Activated CD8-positive, alpha-beta memory T cell treated with anti-CD3 and anti-CD28 coated beads, Interleukin-2, amount 10 ng/mL, durations not matched to agents 7 days and 5 days (primary cell): Measurements from ENCODE around the gene USP7. TPM values are rescaled to one million over a fixed set of nuclear protein-coding genes. Genes with fewer than 3 reads are reported as not detected.
"Not testable (repeated sequence)": the region's sequence is repeated elsewhere in the genome, so short reads cannot be mapped to it uniquely, and the experiment has no call there.

Experiments
- ATAC-seq: fragments of 150-1000 bp; cut with Tn5 transposase; one replicate; pipeline ENCODE4 v1.10.0; 2021; ENCODE audit warnings: moderate library complexity
- CTCF ChIA-PET: fragments of 350-600 bp; sonication (Branson Sonifier 250); formaldehyde crosslinking; loops from one replicate; lab custom pipeline; 2021; ENCODE audit warnings: antibody characterized with exemption; lab: Charles Lee
- DNase-seq: peaks from one replicate; pipeline ENCODE4 v3.0.0-alpha.2; 2020
- H3K27ac Mint-ChIP-seq: one replicate; pipeline ENCODE4 v1.8.0; 2021; ENCODE audit warnings: mild to moderate bottlenecking, mixed read lengths
- H3K27me3 Mint-ChIP-seq: one replicate; pipeline ENCODE4 v1.8.0; 2021; ENCODE audit warnings: mixed read lengths
- H3K36me3 Mint-ChIP-seq: one replicate; pipeline ENCODE4 v1.8.0; 2021; ENCODE audit warnings: mild to moderate bottlenecking, mixed read lengths
- H3K4me1 Mint-ChIP-seq: one replicate; pipeline ENCODE4 v1.8.0; 2021; ENCODE audit warnings: mixed read lengths
- H3K4me3 Mint-ChIP-seq: one replicate; pipeline ENCODE4 v1.8.0; 2021; ENCODE audit warnings: mild to moderate bottlenecking, moderate library complexity, mixed read lengths
- H3K9me3 Mint-ChIP-seq: one replicate; pipeline ENCODE4 v1.8.0; 2022; ENCODE audit warnings: low read depth, mixed read lengths
- total RNA-seq, 2 experiments: library from RNA; stranded (reverse); gene quantifications; one replicate each; pipeline ENCODE4 v1.2.3, GENCODE V29; 2021

The USP7 gene
- total RNA-seq, 2 experiments from 2014 or later, result 159 to 179 TPM

DNA sequence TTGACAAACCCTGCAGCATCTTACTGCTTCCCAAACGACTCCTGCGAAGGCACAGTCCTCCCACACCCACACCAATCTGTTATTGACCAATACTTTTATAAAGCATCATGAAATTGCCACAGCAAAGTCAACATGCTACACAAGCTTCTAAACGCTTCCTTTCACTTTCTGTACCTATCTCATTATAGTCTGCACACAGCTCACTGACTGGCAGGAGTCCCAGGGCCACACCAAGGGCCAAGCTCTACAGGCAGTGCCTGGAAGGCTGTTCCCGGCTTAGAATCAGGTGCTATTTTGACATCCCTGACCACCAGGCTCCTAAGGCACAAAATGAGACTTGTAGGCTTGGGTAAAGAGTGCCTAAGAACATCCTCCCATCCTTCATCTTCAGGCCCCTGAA, 39.5 kb downstream of the USP7 start:
- peak overlapping the region; percentile 62 for H3K27ac Mint-ChIP-seq
- H3K4me3 Mint-ChIP-seq, result no peak overlapping the region
- ATAC-seq (peak; percentile 48), DNase-seq (no peak)
- H3K4me1 Mint-ChIP-seq, result peaks cover 67% of the 10 kb centered on the region
- peaks cover 68% of the 10 kb centered on the region for H3K36me3 Mint-ChIP-seq
- no peaks in the 10 kb centered on the region for H3K9me3 Mint-ChIP-seq
- H3K27me3 Mint-ChIP-seq, result no peaks in the 10 kb centered on the region
- CTCF ChIA-PET, result interaction anchor here (0.9 kb wide), 1 partner anchor 12 kb away, joined by 5 read pairs; no protein-coding TSS in a partner anchor

DNA sequence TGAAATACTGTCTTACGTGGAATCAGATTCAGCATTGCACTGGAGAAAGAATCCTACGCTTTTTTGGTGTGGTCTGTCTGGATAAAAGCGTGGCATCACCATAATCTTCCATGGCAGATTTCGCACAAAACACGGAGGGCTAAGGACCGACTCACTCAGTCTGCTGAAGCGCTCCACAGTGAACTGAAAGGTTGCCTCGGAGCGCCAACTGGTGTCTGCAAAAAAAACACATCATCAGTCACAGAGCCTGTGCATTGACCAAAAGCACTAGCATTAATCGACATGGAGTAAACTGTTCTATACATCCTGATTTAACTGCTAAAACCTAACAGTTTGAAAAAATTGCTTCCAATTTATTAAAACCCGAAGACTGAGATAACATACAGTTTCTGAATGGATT, 40.5 kb downstream of the USP7 start:
- Mint-ChIP-seq H3K27me3 (no peaks in the 10 kb centered on the region), H3K4me3 (no peak overlapping the region), H3K36me3 (peaks cover 66% of the 10 kb centered on the region), H3K27ac (no peak overlapping the region), H3K9me3 (no peaks in the 10 kb centered on the region), H3K4me1 (peaks cover 63% of the 10 kb centered on the region)
- DNase-seq (no peak), ATAC-seq (no peak)
- CTCF ChIA-PET, result interaction anchor here (0.9 to 2.1 kb wide), 2 partner anchors 13 to 86 kb away, joined by 3 to 6 read pairs; no protein-coding TSS in a partner anchor

DNA sequence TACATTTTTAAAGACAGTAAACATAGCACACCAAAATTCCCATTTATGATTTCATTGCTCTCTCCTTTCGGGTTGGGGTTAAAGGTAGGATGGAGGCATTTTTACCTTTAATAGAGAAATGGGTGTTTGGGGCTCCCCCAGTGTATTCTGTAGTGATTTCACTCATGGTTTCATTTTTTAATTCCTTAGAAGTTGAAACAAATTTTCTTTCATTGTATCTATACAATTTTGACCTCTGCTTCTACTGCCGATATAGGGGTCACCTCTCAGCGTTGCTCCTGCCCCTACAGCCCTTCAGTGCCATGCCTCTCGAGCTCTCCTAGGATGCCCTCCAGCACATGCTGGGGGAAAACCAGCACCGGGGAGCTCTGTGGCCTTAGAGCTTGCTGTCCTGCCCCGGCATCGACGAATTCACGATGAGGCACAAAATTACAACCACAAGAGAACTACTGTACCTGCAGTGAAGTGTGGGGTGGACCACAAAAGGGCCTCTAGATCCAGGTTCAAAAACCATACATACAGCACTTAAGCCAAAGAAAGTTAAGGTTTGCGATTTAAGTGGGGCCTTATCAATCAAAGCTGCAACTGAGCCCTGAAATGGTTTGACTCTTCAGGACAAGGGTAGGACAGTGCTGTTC, 42.2 kb downstream of the USP7 start:
- DNase-seq (no peak), ATAC-seq (no peak)
- CTCF ChIA-PET, result interaction anchor here (2.1 kb wide), 1 partner anchor 15 kb away, joined by 6 read pairs; no protein-coding TSS in a partner anchor
- Mint-ChIP-seq H3K4me1 (peaks cover 77% of the 10 kb centered on the region), H3K27ac (peak overlapping the region; percentile 66), H3K4me3 (no peak overlapping the region), H3K9me3 (no peaks in the 10 kb centered on the region), H3K36me3 (peaks cover 70% of the 10 kb centered on the region), H3K27me3 (no peaks in the 10 kb centered on the region)

DNA sequence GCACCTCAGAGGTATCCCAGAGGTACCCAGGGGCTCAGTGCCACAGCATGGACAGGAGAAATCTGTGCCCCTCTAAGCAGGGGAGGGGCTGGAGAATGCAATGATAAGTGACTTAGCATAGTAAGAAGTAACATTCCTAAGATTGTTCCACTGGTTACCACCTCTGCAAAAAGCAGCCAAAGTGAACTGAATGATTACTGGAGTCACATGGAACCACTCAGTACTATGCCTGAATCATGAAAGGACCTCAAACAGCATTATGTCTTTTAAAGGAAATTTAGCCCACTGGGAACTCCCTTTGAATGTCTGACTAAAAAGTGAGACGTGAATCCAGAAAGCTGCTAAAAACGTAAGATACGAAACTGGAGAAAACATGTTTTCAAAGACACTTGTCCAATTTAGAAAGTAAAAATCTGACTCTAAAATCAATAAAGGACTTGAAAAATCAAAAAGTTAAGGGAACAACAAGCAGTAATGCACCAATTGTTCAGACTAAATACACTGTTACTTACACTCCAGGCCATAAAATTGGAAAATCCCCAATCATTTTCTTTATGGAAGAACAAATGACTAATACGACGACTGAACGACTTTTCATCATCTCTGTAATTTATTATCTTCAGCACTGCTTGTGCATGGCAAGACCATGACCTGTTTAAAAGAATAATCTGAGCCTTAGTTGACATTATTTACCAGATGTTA, 42.9 kb downstream of the USP7 start:
- no peaks in the 10 kb centered on the region for H3K27me3 Mint-ChIP-seq
- H3K4me3 Mint-ChIP-seq, result no peak overlapping the region
- peaks cover 71% of the 10 kb centered on the region for H3K36me3 Mint-ChIP-seq
- DNase-seq, result no peak
- H3K27ac Mint-ChIP-seq, result peak overlapping the region; percentile 66
- no peaks in the 10 kb centered on the region for H3K9me3 Mint-ChIP-seq
- CTCF ChIA-PET, result interaction anchor here (1.7 kb wide), 1 partner anchor 15 kb away, joined by 7 read pairs; no protein-coding TSS in a partner anchor
- no peak for ATAC-seq
- H3K4me1 Mint-ChIP-seq, result peaks cover 82% of the 10 kb centered on the region

DNA sequence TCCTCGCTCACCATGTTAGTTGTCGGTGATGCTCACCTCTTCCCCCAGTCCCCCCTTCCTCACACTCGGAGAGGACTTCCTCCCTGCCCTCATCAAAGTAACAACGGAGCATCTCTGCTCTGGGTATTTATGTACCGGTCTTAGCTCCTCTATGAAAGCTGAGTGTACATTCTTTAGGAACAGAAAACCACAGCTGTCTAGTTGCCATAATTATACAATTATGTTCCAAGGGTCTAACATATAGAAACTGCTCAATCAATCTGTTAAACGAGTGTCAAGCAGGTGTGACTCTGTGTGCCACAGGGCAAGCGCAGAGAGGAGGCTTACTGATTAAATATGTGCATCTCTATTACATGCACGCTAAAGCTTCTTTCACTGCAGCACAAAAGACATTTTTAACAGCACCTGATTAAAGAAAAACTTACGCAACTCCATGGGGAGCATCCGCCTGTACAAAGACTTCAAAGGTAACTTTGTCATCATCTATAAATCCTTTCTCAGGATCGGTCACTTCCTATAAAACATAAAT, 43.7 kb downstream of the USP7 start:
- ATAC-seq, result no peak
- Mint-ChIP-seq H3K27ac (peak overlapping the region; percentile 79), H3K27me3 (no peaks in the 10 kb centered on the region), H3K4me3 (no peak overlapping the region), H3K36me3 (peaks cover 70% of the 10 kb centered on the region), H3K4me1 (peaks cover 82% of the 10 kb centered on the region), H3K9me3 (no peaks in the 10 kb centered on the region)
- DNase-seq, result no peak
- CTCF ChIA-PET, result interaction anchor here (1.7 kb wide), 1 partner anchor 16 kb away, joined by 7 read pairs; no protein-coding TSS in a partner anchor

DNA sequence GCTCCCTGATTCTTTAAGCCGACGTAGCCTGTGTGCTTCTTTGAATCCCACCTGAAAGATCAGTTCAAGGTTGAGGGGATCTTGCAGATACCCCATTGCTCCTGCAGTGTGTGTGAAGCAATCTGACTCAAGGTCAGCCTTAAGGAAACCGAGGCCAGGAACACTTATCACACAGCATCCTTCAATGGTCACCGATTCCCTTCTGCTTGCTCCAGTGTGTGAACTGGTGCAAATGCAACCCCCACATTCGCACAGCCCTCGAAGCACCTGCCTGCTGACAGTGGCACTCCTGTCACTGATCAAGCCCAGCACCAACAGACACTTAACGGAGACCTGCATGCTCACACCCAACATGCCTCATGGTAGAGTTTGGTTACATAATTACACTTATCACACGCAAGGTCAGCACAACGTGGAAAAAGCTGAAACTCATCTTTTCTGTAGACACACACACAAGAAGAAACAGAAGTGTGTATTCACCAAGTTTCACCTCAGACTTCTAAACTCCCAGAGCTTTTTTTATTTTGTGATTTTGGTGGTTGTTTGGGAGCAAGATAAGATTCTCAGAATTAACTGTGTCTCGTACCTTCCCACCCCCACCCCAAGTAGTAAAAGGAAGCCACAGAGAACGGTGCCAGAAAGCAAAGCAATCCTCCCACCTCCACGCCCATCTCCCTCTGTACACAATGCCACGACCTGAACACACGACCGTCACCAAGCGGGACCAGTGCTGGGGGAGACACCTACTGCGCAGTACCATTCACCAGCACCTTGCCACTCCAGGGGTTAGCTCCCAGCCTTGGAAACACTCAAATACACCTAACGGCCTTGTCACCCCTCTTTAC, 44.4 kb downstream of the USP7 start:
- H3K27ac Mint-ChIP-seq, result peak overlapping the region; percentile 79
- no peaks in the 10 kb centered on the region for H3K9me3 Mint-ChIP-seq
- CTCF ChIA-PET, result interaction anchor here (1.3 to 1.7 kb wide), 2 partner anchors 17 to 90 kb away, joined by 4 to 7 read pairs; no protein-coding TSS in a partner anchor
- ATAC-seq (no peak), DNase-seq (no peak)
- no peak overlapping the region for H3K4me3 Mint-ChIP-seq
- peaks cover 71% of the 10 kb centered on the region for H3K36me3 Mint-ChIP-seq
- H3K4me1 Mint-ChIP-seq, result peaks cover 79% of the 10 kb centered on the region
- no peaks in the 10 kb centered on the region for H3K27me3 Mint-ChIP-seq

DNA sequence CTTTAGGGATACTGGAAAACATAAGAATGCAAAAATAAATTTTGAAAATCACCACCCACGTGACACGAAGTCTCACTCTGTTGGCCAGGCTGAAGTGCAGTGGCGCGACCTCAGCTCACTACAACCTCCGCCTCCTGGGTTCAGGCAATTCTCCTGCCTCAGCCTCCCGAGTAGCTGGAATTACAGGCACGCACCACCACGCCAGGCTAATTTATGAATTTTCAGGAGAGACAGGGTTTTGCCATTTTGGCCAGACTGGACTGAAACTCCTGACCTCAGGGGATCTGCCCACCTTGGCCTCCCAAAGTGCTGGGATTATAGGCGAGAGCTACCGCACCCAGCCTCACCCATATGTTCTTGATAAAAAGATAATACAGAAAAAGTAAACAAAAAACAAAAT, 46.4 kb downstream of the USP7 start:
- CTCF ChIA-PET, result interaction anchor here (1.6 kb wide), 1 partner anchor 19 kb away, joined by 4 read pairs; no protein-coding TSS in a partner anchor
- not testable (repeated sequence) for H3K9me3 Mint-ChIP-seq, H3K27me3 Mint-ChIP-seq, H3K27ac Mint-ChIP-seq, H3K4me3 Mint-ChIP-seq, ATAC-seq, DNase-seq
- Mint-ChIP-seq H3K4me1 (peaks cover 74% of the 10 kb centered on the region), H3K36me3 (peaks cover 73% of the 10 kb centered on the region)

DNA sequence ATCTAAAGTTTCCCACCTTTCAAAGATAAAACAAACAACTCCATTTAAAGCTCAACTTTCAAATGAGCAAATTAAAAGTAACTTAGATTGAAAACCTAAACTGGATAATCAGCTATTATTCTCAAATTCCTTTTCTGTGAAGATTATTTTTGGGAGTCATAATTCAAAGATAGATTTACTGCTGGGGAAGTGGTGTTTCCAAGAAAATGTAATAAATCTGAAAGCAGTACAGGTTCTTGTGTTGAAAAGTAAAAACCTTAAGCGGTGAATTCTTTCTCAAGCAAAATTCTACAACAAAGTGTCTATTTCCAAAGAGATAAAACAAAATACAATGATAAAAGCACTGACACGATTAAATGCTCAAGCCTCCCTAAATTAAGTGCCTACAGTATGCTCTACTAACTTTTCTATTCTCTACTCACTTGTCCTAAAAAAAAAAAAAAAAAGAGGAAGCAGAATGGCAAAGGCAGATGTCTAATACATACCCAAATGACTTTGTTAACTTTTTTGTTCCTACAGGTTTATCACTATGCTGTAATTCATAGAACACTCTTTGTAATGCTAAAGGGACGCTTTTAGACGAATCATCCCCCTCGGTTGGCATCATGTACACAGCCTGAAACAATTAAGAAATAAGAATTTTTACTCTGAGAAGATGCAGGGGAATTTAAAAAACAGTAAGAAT, 47.0 kb downstream of the USP7 start:
- H3K27ac Mint-ChIP-seq, result peak overlapping the region; percentile 58
- H3K36me3 Mint-ChIP-seq, result peaks cover 70% of the 10 kb centered on the region
- no peaks in the 10 kb centered on the region for H3K9me3 Mint-ChIP-seq
- no peak for ATAC-seq
- CTCF ChIA-PET, result interaction anchor here (1.4 kb wide), 1 partner anchor 18 kb away, joined by 5 read pairs; no protein-coding TSS in a partner anchor
- no peak overlapping the region for H3K4me3 Mint-ChIP-seq
- DNase-seq, result no peak
- peaks cover 74% of the 10 kb centered on the region for H3K4me1 Mint-ChIP-seq
- H3K27me3 Mint-ChIP-seq, result no peaks in the 10 kb centered on the region

DNA sequence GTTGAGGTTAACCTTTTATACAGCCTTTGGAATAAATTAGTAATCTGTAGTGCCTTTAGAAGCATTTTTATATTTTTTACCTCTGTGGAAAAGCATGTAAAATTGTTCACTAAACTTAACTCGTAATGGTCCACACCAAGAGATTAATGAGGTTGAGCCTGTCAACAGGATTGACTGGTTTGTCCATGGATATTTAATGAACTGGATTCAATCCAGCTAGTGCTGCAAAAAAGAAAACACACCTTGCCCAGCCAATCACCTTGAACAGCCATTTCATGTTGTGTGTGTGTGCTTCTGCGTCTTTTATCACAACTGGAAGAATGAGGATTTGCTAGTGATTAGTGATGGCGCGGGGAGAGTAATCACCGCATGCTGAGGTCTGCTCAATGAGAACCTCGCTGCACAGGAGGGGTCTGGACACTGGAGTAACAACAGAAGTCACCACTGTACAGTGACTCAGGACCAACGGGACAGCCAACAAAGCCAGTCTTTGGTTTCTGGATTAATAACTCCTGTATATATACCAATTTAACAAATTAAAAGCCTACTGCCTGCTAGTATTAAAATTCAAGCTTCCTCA, 47.9 kb downstream of the USP7 start:
- Mint-ChIP-seq H3K36me3 (peaks cover 70% of the 10 kb centered on the region), H3K27me3 (no peaks in the 10 kb centered on the region), H3K4me3 (no peak overlapping the region), H3K4me1 (peaks cover 74% of the 10 kb centered on the region), H3K9me3 (no peaks in the 10 kb centered on the region), H3K27ac (peak overlapping the region; percentile 58)
- DNase-seq (no peak), ATAC-seq (no peak)
- CTCF ChIA-PET, result interaction anchor here (1.4 kb wide), 1 partner anchor 19 kb away, joined by 5 read pairs; no protein-coding TSS in a partner anchor

DNA sequence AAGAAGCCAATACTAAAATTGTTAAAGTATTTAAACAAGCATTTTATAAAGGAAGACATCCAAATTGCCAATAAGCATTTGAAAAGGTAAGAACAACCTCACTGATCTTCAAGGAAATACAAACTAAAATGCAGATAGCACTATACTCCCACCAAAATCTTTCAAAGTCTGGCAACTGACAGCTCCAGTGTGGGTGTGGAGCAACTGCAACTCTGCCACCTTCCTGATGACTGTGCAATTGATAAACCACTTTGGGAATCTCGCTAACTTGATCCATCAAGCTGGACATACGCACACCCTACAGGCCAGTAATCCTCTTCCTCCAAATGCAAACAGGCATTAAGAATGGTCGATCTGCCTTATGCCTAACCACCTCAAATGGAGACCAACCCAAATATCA, 49.6 kb downstream of the USP7 start:
- H3K4me1 Mint-ChIP-seq, result peaks cover 64% of the 10 kb centered on the region
- CTCF ChIA-PET, result interaction anchor here (1.4 to 2.2 kb wide), 4 partner anchors 9 to 225 kb away, joined by 3 to 12 read pairs (median 4); no protein-coding TSS in a partner anchor

DNA sequence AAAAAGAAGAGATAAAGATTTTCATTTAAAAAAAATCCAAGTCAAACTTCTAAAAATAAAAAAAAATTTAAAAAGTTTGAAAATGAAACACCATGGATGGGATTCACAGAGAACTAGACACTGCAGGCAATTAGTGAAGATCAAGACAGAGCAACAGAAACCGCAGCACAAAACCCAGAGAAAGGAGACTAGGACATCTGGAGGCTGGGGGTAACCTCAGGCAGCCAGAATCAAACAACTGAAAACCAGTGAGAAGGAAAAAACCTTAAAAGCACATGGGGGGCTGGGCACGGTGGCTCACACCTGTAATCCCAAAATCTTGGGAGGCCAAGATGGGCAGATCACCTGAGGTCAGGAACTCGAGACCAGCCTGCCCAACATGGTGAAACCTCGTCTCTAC, 50.9 kb downstream of the USP7 start:
- ATAC-seq (no peak), DNase-seq (no peak)
- Mint-ChIP-seq H3K27ac (no peak overlapping the region), H3K4me3 (no peak overlapping the region), H3K27me3 (no peaks in the 10 kb centered on the region), H3K36me3 (peaks cover 65% of the 10 kb centered on the region), H3K4me1 (peaks cover 58% of the 10 kb centered on the region), H3K9me3 (no peaks in the 10 kb centered on the region)
- CTCF ChIA-PET, result interaction anchor here (2.1 to 2.8 kb wide), 2 partner anchors 12 to 23 kb away, joined by 8 to 10 read pairs; no protein-coding TSS in a partner anchor

More for the DNA sequence above, 49.6 kb downstream of the USP7 start:
- no peaks in the 10 kb centered on the region for H3K27me3 Mint-ChIP-seq
- no peak overlapping the region for H3K4me3 Mint-ChIP-seq
- DNase-seq, result no peak
- ATAC-seq, result no peak
- no peaks in the 10 kb centered on the region for H3K9me3 Mint-ChIP-seq
- peaks cover 65% of the 10 kb centered on the region for H3K36me3 Mint-ChIP-seq
- no peak overlapping the region for H3K27ac Mint-ChIP-seq

DNA sequence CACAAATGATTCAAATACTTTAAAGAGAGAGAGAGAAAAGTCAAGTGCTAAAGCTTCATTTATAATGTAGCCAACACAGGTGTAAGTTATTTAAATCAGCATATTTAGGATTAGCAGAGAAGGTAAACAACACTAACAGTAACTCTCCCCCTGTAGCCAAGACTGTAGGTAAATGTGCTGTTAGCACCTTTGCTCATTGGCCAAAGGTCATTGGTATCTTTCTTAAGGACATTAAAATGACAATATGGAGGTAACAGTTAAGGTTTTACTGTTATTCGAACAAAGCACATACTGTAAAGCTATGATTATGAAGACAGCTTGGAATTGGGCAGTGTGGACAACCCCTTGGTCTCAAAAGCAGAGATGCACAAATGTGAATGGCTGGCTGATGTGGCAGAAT, 52.9 kb downstream of the USP7 start:
- CTCF ChIA-PET, result interaction anchor here (2.1 to 2.8 kb wide), 2 partner anchors 10 to 25 kb away, joined by 8 to 10 read pairs; no protein-coding TSS in a partner anchor
- no peak for DNase-seq
- peaks cover 62% of the 10 kb centered on the region for H3K36me3 Mint-ChIP-seq
- ATAC-seq, result no peak
- no peaks in the 10 kb centered on the region for H3K27me3 Mint-ChIP-seq
- peaks cover 40% of the 10 kb centered on the region for H3K4me1 Mint-ChIP-seq
- no peak overlapping the region for H3K4me3 Mint-ChIP-seq
- H3K9me3 Mint-ChIP-seq, result no peaks in the 10 kb centered on the region
- peak overlapping the region; percentile 22 for H3K27ac Mint-ChIP-seq
